Measurements from ENCODE around the gene KRT85. TPM values are rescaled to one million over a fixed set of nuclear protein-coding genes. Genes with fewer than 3 reads are reported as not detected.

Gene KRT85
- total and polyA plus RNA-seq, 10 of the 15 experiments (the other 5 are each of a cell fraction or from before 2014, with no cell fraction given), result 0.05 to 0.18 (median 0.11) TPM; not detected in 6

DNA sequence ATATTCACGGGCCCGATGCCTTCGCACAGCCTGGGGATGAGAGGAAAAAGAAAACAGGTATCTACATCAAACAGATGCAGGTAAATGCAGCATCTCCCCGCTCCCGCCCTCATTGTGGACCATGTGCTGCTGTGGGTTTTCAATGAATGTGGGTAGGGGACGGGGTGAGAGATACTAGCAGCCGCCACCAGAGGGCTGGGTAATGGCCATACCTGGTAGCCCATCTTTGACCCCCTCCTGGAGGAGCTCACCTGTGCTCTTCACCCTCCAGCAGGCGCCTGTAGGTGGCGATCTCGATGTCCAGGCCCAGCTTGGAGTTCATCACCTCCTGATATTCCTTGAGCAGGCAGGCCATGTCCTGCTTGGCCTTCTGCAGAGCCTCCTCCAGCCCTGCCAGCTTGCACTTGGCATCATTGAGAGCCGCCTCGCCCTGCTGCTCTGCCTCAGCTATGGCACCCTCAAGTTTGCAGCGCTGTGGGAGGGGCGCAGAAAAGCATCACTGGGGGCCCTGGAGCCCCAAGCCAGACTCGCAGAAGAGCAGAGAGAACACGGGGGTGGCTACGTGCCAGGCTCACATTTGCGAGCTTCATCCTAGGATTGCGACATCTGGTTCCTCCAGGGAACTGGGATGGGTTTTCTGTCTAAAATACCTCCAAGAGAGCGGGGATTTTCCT, 28.6 kb upstream of the KRT85 start:
- no peak overlapping the region for H2AFZ ChIP-seq (ENCODE audit: control insufficient read depth, low read depth, low read length)
- SMC1A ChIA-PET (ENCODE audit: uncharacterized antibody, unreplicated experiment), result no interaction called here
- 39% methylated on average over 20 of the region's 20 CpGs for WGBS (ENCODE audit: insufficient coverage, insufficient replicate concordance, low lambda C conversion rate, missing lambda C conversion rate)
- CTCF ChIA-PET, result interaction anchor here (0.7 to 1.4 kb wide), 6 partner anchors 10 to 510 kb away, joined by 3 to 8 read pairs (median 4); partner anchors contain the start of gene KRT82
- H3K27me3 ChIP-seq (replicated peaks in 1 of 2; ENCODE audit: control insufficient read depth in 2 of 2, insufficient read depth in 2 of 2, low read length in 1 of 2), result peaks cover 0 to 3% of the 10 kb centered on the region in 2 experiments; a peak in 1 of 4 replicates
- H3K4me2 ChIP-seq (ENCODE audit: control insufficient read depth, insufficient read depth), result no peak overlapping the region
- ATAC-seq, result peak; percentile 70
- H4K20me1 ChIP-seq (ENCODE audit: control insufficient read depth, insufficient read depth), result no peaks in the 10 kb centered on the region
- no peak overlapping the region for H3K4me3 ChIP-seq
- no TSS peak for BruUV-seq (replicated peaks)
- in situ Hi-C loops (cut with MboI), result loop anchor here (25.0 kb wide), 1 partner anchor 591 kb away; no protein-coding TSS in a partner anchor
- H3K4me1 ChIP-seq (ENCODE audit: control insufficient read depth, insufficient read depth, low read length), result no peaks in the 10 kb centered on the region; the same call in 1 of the 2 replicates
- POLR2A ChIA-PET, result no interaction called here
- no peaks in the 10 kb centered on the region for H3K36me3 ChIP-seq (ENCODE audit: control insufficient read depth in 2 of 2, insufficient read depth in 2 of 2, low read length in 1 of 2)
- intact Hi-C loops (cut with micrococcal nuclease; ENCODE audit: unreplicated experiment), result no loop called here
- no peak overlapping the region for H3K9ac ChIP-seq (ENCODE audit: control insufficient read depth, insufficient read depth, low read length)
- no peak for DNase-seq (ENCODE audit: low read depth, low spot score)
- FAIRE-seq, result no peak
- H3K9me3 ChIP-seq (replicated peaks; ENCODE audit: control insufficient read depth, insufficient read depth, low read length), result no peaks in the 10 kb centered on the region
- TF ChIP-seq, protein P1, sequence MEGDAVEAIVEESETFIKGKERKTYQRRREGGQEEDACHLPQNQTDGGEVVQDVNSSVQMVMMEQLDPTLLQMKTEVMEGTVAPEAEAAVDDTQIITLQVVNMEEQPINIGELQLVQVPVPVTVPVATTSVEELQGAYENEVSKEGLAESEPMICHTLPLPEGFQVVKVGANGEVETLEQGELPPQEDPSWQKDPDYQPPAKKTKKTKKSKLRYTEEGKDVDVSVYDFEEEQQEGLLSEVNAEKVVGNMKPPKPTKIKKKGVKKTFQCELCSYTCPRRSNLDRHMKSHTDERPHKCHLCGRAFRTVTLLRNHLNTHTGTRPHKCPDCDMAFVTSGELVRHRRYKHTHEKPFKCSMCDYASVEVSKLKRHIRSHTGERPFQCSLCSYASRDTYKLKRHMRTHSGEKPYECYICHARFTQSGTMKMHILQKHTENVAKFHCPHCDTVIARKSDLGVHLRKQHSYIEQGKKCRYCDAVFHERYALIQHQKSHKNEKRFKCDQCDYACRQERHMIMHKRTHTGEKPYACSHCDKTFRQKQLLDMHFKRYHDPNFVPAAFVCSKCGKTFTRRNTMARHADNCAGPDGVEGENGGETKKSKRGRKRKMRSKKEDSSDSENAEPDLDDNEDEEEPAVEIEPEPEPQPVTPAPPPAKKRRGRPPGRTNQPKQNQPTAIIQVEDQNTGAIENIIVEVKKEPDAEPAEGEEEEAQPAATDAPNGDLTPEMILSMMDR (IDR thresholded peaks at IDR 0.05 in 2 of 3, conservative IDR thresholded peaks at IDR 0.05 in 1 of 3; ENCODE audit: control insufficient read depth in 2 of 3, extremely low read depth in 1 of 3, insufficient read depth in 1 of 3, low read depth in 3 of 3, low read length in 3 of 3), result peak; percentile 1 to 38 (median 34); a peak in 3 of 6 replicates
- TF ChIP-seq, protein P2, sequence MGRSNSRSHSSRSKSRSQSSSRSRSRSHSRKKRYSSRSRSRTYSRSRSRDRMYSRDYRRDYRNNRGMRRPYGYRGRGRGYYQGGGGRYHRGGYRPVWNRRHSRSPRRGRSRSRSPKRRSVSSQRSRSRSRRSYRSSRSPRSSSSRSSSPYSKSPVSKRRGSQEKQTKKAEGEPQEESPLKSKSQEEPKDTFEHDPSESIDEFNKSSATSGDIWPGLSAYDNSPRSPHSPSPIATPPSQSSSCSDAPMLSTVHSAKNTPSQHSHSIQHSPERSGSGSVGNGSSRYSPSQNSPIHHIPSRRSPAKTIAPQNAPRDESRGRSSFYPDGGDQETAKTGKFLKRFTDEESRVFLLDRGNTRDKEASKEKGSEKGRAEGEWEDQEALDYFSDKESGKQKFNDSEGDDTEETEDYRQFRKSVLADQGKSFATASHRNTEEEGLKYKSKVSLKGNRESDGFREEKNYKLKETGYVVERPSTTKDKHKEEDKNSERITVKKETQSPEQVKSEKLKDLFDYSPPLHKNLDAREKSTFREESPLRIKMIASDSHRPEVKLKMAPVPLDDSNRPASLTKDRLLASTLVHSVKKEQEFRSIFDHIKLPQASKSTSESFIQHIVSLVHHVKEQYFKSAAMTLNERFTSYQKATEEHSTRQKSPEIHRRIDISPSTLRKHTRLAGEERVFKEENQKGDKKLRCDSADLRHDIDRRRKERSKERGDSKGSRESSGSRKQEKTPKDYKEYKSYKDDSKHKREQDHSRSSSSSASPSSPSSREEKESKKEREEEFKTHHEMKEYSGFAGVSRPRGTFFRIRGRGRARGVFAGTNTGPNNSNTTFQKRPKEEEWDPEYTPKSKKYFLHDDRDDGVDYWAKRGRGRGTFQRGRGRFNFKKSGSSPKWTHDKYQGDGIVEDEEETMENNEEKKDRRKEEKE (IDR thresholded peaks at IDR 0.05), result no peak
- RAD21 ChIA-PET (ENCODE audit: unreplicated experiment), result no interaction called here
- H3K79me2 ChIP-seq (ENCODE audit: control insufficient read depth, insufficient read depth, low read length), result no peaks in the 10 kb centered on the region
- H3K27ac ChIP-seq (ENCODE audit: control insufficient read depth, insufficient read depth), result no peak overlapping the region
